ENCODE measurements around the gene KIFC1.

Gene KIFC1

GRCh38 chr6:33429750-33430052 lies 38.1 kb downstream of the KIFC1 start:
- Mint-ChIP-seq H3K9me3 (no peaks in the 10 kb centered on the region), H3K4me3 (peak overlapping the region; percentile 98 to 99), H3K27me3 (no peaks in the 10 kb centered on the region), H3K27ac (peak overlapping the region; percentile 95 to 100), H3K36me3 (ENCODE audit: insufficient read depth) (peaks cover 51% of the 10 kb centered on the region), H3K4me1 (ENCODE audit: low read depth in 2 of 2) (peaks cover 65 to 81% of the 10 kb centered on the region in 2 donors)
- DNase-seq: peak in 1 of 3 experiments; percentile 28
- ATAC-seq (replicated peaks): no peak

- Mint-ChIP-seq H3K9me3 (no peaks in the 10 kb centered on the region), H3K27me3 (no peaks in the 10 kb centered on the region), H3K36me3 (ENCODE audit: insufficient read depth) (peaks cover 48% of the 10 kb centered on the region), H3K4me1 (ENCODE audit: low read depth in 2 of 2) (peaks cover 59 to 75% of the 10 kb centered on the region in 2 donors), H3K4me3 (peak overlapping the region; percentile 98 to 99), H3K27ac (peak overlapping the region; percentile 95 to 100)
- DNase-seq (no peak), ATAC-seq (replicated peaks) (no peak)
Measured at GRCh38 chr6:33430334-33430733, 38.7 kb downstream of the KIFC1 start.

DNA sequence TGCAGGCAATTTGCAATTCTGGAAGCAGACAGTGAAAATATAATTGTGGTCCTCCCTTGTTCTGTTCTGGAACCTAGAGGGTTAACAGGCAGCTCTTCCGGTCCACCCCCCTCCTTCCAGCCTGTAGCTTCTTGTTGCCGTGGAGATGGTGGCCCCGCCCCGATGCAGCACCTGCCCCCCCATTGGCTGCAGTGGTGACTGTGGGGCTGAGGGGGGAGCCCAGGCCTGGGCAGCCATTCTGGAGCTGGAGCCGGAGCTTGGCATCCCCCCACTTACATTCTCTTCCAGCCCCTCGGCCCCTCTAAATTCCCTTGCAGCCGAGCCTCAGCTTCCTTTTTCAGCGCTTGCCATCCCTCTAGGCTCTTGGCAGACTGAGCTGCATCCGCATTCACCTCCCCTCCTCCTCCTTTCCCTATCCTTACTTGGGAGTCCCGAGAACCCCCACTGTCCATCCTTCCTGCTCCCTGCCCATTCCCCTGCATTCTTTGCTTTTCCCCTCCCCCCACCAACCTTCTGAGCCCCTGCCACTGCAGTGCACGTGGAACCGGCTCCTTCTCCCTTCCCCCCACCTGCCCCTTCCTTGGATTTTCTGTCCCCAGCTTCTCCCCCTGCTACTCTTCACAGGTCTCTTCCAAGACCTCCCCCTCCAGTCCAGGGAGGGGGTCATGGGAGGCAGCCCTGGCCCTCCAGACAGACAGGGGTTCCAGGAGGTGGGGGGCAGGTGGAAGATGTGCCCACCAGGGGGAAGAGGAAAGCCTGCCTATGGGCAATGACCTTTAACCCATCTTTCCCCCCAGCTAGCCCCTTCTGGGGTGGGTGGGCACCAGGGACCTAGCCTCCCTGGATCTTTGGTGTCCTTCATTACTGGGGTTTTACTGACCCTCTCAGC lies 39.6 kb downstream of the KIFC1 start:
- peaks cover 54 to 69% of the 10 kb centered on the region in 2 donors for H3K4me1 Mint-ChIP-seq (ENCODE audit: low read depth in 2 of 2)
- no peaks in the 10 kb centered on the region for H3K27me3 Mint-ChIP-seq
- H3K27ac Mint-ChIP-seq: peak overlapping the region; percentile 95 to 100
- peak overlapping the region; percentile 98 to 99 for H3K4me3 Mint-ChIP-seq
- DNase-seq (peak; percentile 82 to 87 (median 83)), ATAC-seq (replicated peaks) (peak; percentile 62)
- H3K9me3 Mint-ChIP-seq: no peaks in the 10 kb centered on the region
- peaks cover 49% of the 10 kb centered on the region for H3K36me3 Mint-ChIP-seq (ENCODE audit: insufficient read depth)

DNA sequence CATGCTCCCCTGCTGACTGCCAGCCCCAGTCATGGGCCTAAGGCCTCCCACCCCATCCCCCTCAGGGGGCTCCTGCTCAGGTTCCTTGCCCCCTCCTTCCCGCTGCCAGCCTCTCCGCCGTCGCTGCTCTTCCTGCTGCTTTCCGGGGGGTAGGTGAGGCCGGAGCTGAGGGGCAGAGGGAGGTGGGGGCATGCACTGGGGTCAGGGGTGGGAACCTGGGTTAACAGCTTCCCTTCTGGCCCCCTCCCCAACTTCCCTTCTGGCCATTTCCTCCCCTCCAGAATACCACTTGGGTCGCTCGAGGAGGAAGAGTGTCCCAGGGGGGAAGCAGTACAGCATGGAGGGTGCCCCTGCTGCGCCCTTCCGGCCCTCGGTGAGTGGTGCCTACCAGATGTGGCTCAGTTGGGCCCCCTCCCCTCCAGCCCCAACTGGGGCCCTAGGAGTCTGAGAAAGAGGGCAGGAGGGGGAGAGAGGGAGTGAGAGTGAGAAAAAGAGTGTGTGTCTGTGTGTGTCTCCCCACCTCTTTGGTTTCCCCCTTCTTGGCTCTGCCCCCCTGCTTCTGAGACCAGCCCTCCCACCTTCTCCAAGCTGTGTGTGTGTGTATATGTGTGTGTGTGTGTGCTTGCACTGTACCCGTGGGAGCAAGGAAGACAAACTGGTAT lies 40.4 kb downstream of the KIFC1 start:
- Mint-ChIP-seq H3K4me1 (ENCODE audit: low read depth in 2 of 2) (peaks cover 48 to 61% of the 10 kb centered on the region in 2 donors), H3K4me3 (peak overlapping the region; percentile 98 to 99), H3K27me3 (no peaks in the 10 kb centered on the region), H3K27ac (peak overlapping the region; percentile 95 to 100), H3K9me3 (no peaks in the 10 kb centered on the region), H3K36me3 (ENCODE audit: insufficient read depth) (peaks cover 49% of the 10 kb centered on the region)
- DNase-seq (no peak), ATAC-seq (replicated peaks) (no peak)

GRCh38 chr6:33432546-33432945 lies 40.9 kb downstream of the KIFC1 start:
- Mint-ChIP-seq H3K4me1 (ENCODE audit: low read depth in 2 of 2) (peaks cover 43 to 56% of the 10 kb centered on the region in 2 donors), H3K27ac (peak overlapping the region; percentile 95 to 100), H3K27me3 (no peaks in the 10 kb centered on the region), H3K36me3 (ENCODE audit: insufficient read depth) (peaks cover 48% of the 10 kb centered on the region), H3K9me3 (no peaks in the 10 kb centered on the region), H3K4me3 (peak overlapping the region; percentile 98 to 99)
- ATAC-seq (replicated peaks): no peak
- no peak for DNase-seq

- no peak for ATAC-seq (replicated peaks)
- no peaks in the 10 kb centered on the region for H3K27me3 Mint-ChIP-seq
- H3K36me3 Mint-ChIP-seq (ENCODE audit: insufficient read depth): peaks cover 49% of the 10 kb centered on the region
- H3K4me3 Mint-ChIP-seq: peak overlapping the region; percentile 98 to 99
- H3K4me1 Mint-ChIP-seq (ENCODE audit: low read depth in 2 of 2): peaks cover 43 to 55% of the 10 kb centered on the region in 2 donors
- no peaks in the 10 kb centered on the region for H3K9me3 Mint-ChIP-seq
- peak overlapping the region; percentile 95 to 100 for H3K27ac Mint-ChIP-seq
- no peak for DNase-seq
Measured at GRCh38 chr6:33433001-33433543, 41.4 kb downstream of the KIFC1 start.

DNA sequence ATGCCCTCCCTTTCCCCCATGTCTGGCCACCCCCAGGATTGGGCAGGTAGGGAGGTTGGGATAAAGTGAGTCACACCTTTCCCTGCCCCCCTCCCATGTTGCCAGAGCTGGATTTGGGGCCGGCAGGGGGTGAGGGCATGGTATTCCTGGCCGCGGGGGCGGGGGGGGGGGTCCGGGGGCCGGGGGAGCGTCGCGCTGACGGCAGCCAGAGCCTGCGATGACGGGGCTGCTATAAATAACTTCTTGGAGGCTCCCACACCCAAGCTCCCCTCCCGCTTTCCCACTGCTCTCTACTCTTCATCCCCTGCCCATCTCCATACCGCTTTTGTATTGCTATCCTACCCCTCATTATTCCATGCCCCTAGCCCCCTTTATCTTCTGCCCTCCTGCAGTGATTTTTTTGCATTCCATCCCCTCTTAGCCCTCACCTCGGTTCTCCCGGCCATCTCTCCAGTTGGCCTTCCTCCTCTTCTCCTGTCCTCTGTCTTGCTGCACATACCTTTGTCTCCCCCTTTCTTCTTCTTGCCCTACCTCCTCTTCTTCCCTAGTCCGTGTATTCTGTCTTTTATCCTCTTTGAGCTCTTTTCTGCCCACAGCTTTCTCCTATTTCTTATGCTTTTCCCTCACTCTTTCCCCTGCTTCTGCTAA lies 42.0 kb downstream of the KIFC1 start:
- Mint-ChIP-seq H3K36me3 (ENCODE audit: insufficient read depth) (peaks cover 49% of the 10 kb centered on the region), H3K4me1 (ENCODE audit: low read depth in 2 of 2) (peaks cover 39 to 49% of the 10 kb centered on the region in 2 donors)
- no peak for DNase-seq

DNA sequence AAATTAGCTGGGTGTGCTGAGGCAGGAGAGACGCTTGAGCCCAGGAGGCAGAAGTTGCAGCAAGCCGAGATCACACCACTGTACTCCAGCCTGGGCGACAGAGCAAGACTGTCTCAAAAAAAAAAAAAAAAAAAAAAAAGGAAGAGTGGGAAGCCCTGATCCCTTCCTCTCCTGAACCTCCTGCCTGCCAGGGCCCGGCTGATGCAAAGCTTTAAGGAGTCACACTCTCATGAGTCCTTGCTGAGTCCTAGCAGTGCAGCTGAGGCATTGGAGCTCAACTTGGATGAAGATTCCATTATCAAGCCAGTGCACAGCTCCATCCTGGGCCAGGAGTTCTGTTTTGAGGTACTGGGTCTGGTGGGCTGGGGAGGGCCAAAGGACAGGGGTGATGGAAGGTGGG lies 43.3 kb downstream of the KIFC1 start:
- ATAC-seq (replicated peaks): no peak
- no peak overlapping the region for H3K27ac Mint-ChIP-seq
- H3K9me3 Mint-ChIP-seq: no peaks in the 10 kb centered on the region
- peaks cover 55% of the 10 kb centered on the region for H3K36me3 Mint-ChIP-seq (ENCODE audit: insufficient read depth)
- no peaks in the 10 kb centered on the region for H3K27me3 Mint-ChIP-seq
- H3K4me1 Mint-ChIP-seq (ENCODE audit: low read depth in 2 of 2): peaks cover 26 to 37% of the 10 kb centered on the region in 2 donors
- no peak overlapping the region for H3K4me3 Mint-ChIP-seq
- no peak for DNase-seq

More for the DNA sequence above, 42.0 kb downstream of the KIFC1 start:
- Mint-ChIP-seq H3K27me3 (no peaks in the 10 kb centered on the region), H3K4me3 (no peak overlapping the region), H3K9me3 (no peaks in the 10 kb centered on the region), H3K27ac (peak overlapping the region; percentile 95 to 100)
- no peak for ATAC-seq (replicated peaks)

- peaks cover 57% of the 10 kb centered on the region for H3K36me3 Mint-ChIP-seq (ENCODE audit: insufficient read depth)
- peak overlapping the region in 1 of 2 donors; percentile 73 for H3K27ac Mint-ChIP-seq
- H3K4me3 Mint-ChIP-seq: no peak overlapping the region
- DNase-seq (no peak), ATAC-seq (replicated peaks) (no peak)
- no peaks in the 10 kb centered on the region for H3K9me3 Mint-ChIP-seq
- H3K4me1 Mint-ChIP-seq (ENCODE audit: low read depth in 2 of 2): peaks cover 5 to 11% of the 10 kb centered on the region in 2 donors
- H3K27me3 Mint-ChIP-seq: no peaks in the 10 kb centered on the region
Measured at GRCh38 chr6:33437666-33438065, 46.0 kb downstream of the KIFC1 start.

DNA sequence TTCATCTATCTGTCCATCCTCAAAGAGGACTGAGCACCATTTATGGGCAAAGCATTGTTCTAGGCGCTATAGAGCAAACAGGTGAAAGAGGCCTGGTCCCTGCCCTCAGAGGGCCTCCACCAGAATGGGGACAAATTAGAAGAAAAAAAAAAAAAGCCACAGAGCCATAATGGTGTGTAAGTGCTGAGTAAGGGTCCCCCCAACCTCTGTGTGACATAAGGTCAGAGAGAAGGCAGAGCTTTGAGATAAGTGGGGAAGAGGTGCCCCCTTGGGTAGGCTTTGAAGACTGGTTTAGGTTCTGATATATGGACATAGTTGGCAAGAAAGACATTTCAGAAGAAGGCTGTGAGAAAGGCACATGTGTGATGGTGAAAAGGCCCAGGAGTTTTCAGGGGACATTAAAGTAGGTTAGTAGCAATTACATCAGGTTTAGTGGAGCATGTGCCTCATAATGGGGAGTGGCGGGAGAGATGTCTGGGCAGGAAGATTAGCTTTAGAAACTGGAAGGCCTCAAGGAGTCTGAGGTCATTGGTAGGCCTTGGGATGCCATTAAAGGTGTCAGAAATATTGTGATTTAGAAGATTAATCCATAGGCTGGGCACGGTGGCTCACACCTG lies 47.5 kb downstream of the KIFC1 start:
- H3K9me3 Mint-ChIP-seq: no peaks in the 10 kb centered on the region
- H3K4me3 Mint-ChIP-seq: no peak overlapping the region
- H3K27ac Mint-ChIP-seq: peak overlapping the region; percentile 3 to 49
- no peak for DNase-seq
- H3K36me3 Mint-ChIP-seq (ENCODE audit: insufficient read depth): peaks cover 60% of the 10 kb centered on the region
- H3K27me3 Mint-ChIP-seq: no peaks in the 10 kb centered on the region
- ATAC-seq (replicated peaks): no peak
- H3K4me1 Mint-ChIP-seq (ENCODE audit: low read depth in 2 of 2): peaks cover 0 to under 1% of the 10 kb centered on the region in 2 donors

GRCh38 chr6:33439956-33440648 lies 48.5 kb downstream of the KIFC1 start:
- peak overlapping the region; percentile 3 to 36 for H3K27ac Mint-ChIP-seq
- no peak for ATAC-seq (replicated peaks)
- H3K9me3 Mint-ChIP-seq: no peaks in the 10 kb centered on the region
- no peak for DNase-seq
- H3K36me3 Mint-ChIP-seq (ENCODE audit: insufficient read depth): peaks cover 55% of the 10 kb centered on the region
- H3K27me3 Mint-ChIP-seq: no peaks in the 10 kb centered on the region
- H3K4me1 Mint-ChIP-seq (ENCODE audit: low read depth in 2 of 2): no peaks in the 10 kb centered on the region
- H3K4me3 Mint-ChIP-seq: no peak overlapping the region

DNA sequence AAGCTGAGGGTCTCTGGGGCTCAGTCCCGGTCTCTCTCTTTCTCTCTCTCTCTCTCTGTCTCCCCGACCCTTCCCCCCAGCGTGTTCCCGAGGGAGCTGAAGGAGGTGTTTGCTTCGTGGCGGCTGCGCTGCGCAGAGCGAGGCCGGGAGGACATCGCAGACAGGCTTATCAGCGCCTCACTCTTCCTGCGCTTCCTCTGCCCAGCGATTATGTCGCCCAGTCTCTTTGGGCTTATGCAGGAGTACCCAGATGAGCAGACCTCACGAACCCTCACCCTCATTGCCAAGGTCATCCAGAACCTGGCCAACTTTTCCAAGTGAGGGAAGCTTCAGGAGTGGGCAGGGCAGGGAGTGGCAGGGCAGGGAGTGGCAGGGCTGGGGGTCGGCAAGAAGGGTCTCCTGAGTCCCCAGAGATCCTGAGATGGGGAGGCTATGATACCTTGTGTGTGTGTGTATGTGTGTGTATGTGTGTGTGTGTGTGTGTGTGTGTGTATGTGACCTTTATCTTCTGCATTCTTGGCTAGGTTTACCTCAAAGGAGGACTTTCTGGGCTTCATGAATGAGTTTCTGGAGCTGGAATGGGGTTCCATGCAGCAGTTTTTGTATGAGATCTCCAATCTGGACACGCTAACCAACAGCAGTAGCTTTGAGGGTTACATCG lies 49.2 kb downstream of the KIFC1 start:
- ATAC-seq (replicated peaks): no peak
- Mint-ChIP-seq H3K4me3 (no peak overlapping the region), H3K27me3 (no peaks in the 10 kb centered on the region), H3K27ac (peak overlapping the region; percentile 65 to 83), H3K9me3 (no peaks in the 10 kb centered on the region), H3K4me1 (ENCODE audit: low read depth in 2 of 2) (no peaks in the 10 kb centered on the region), H3K36me3 (ENCODE audit: insufficient read depth) (peaks cover 52% of the 10 kb centered on the region)
- no peak for DNase-seq

Data from effector memory CD8-positive, alpha-beta T cell (primary cell).